Measurements from ENCODE around the gene EDEM2. TPM values are rescaled to one million over a fixed set of nuclear protein-coding genes. Genes with fewer than 3 reads are reported as not detected.

EDEM2 gene
- total RNA-seq, 4 donors from 2014 or later: 23.0 to 55.9 (median 30.4) TPM

- H3K9me3 ChIP-seq: no peaks in the 10 kb centered on the region
- no peak overlapping the region for H3K4me3 ChIP-seq
- H3K27me3 ChIP-seq: no peaks in the 10 kb centered on the region
- no peak overlapping the region for H3K27ac ChIP-seq
- WGBS, 2 donors (ENCODE audit: low coverage in 1 of 2): 92 to 93% methylated on average over 6 to 9 of the region's 9 CpGs
- in situ Hi-C loops (cut with MboI; ENCODE audit: low pct_ligation_motif_present in 1 of 4, low pct_unique_long_range_greater_than_20kb in 1 of 4, low sequenced_read_pairs in 3 of 4) (loop anchor here in 2 of 4 donors (25.0 kb wide), 1 partner anchor 303 kb away; the partner anchor contains the start of gene GDF5 (in 2 of the 2)), intact Hi-C loops (cut with DNase I; ENCODE audit: low total_unique reads) (no loop called here)
- peaks cover 0 to 46% (median 5%) of the 10 kb centered on the region in 4 donors for H3K36me3 ChIP-seq
- peaks cover 0 to 3% (median under 1%) of the 10 kb centered on the region in 4 donors for H3K4me1 ChIP-seq
- no peak for TF ChIP-seq CTCF (IDR thresholded peaks at IDR 0.05)
- TF ChIP-seq EP300 (IDR thresholded peaks at IDR 0.05; ENCODE audit: low read depth): no peak
- TF ChIP-seq POLR2AphosphoS5 (IDR thresholded peaks at IDR 0.05): no peak
- no peak for TF ChIP-seq POLR2A (IDR thresholded peaks at IDR 0.05)
- no peak for DNase-seq
These were observed 12.7 kb downstream of the EDEM2 start for GRCh38 chr20:35134472-35134871.

- TF ChIP-seq EP300 (IDR thresholded peaks at IDR 0.05; ENCODE audit: low read depth) (no peak), POLR2A (IDR thresholded peaks at IDR 0.05) (no peak), CTCF (IDR thresholded peaks at IDR 0.05) (no peak), POLR2AphosphoS5 (IDR thresholded peaks at IDR 0.05) (no peak)
- Histone ChIP-seq H3K4me1 (peaks cover 0 to 11% (median 8%) of the 10 kb centered on the region in 4 donors), H3K36me3 (peaks cover 0 to 45% (median 5%) of the 10 kb centered on the region in 4 donors), H3K27me3 (no peaks in the 10 kb centered on the region), H3K9me3 (no peaks in the 10 kb centered on the region), H3K27ac (no peak overlapping the region), H3K4me3 (no peak overlapping the region)
- in situ Hi-C loops (cut with MboI; ENCODE audit: low pct_ligation_motif_present in 1 of 4, low pct_unique_long_range_greater_than_20kb in 1 of 4, low sequenced_read_pairs in 3 of 4) (loop anchor here in 2 of 4 donors (25.0 kb wide), 1 partner anchor 304 kb away; the partner anchor contains the start of gene GDF5 (in 2 of the 2)), intact Hi-C loops (cut with DNase I; ENCODE audit: low total_unique reads) (no loop called here)
- DNase-seq: no peak
- WGBS, 2 donors (ENCODE audit: low coverage in 1 of 2): 80 to 92% methylated on average over 1 to 5 of the region's 5 CpGs
These were observed 13.4 kb downstream of the EDEM2 start for GRCh38 chr20:35133735-35134134.

GRCh38 chr20:35133031-35133430, 14.1 kb downstream of the EDEM2 start:
- no peak for DNase-seq
- intact Hi-C loops (cut with DNase I; ENCODE audit: low total_unique reads): no loop called here
- in situ Hi-C loops (cut with MboI; ENCODE audit: low pct_ligation_motif_present in 1 of 4, low pct_unique_long_range_greater_than_20kb in 1 of 4, low sequenced_read_pairs in 3 of 4): loop anchor here in 2 of 4 donors (25.0 kb wide), 1 partner anchor 304 kb away; the partner anchor contains the start of gene GDF5 (in 2 of the 2)
- H3K9me3 ChIP-seq: no peaks in the 10 kb centered on the region
- no peak overlapping the region for H3K4me3 ChIP-seq
- no peak for TF ChIP-seq POLR2AphosphoS5 (IDR thresholded peaks at IDR 0.05)
- TF ChIP-seq POLR2A (IDR thresholded peaks at IDR 0.05): no peak
- H3K27me3 ChIP-seq: no peaks in the 10 kb centered on the region
- 86 to 95% methylated on average over 1 to 5 of the region's 5 CpGs for WGBS, 2 donors (ENCODE audit: low coverage in 1 of 2)
- peaks cover 0 to 38% (median 5%) of the 10 kb centered on the region in 4 donors for H3K36me3 ChIP-seq
- no peak overlapping the region for H3K27ac ChIP-seq
- peaks cover 0 to 11% (median 8%) of the 10 kb centered on the region in 4 donors for H3K4me1 ChIP-seq

GRCh38 chr20:35131934-35132333, 15.2 kb downstream of the EDEM2 start:
- no peak for DNase-seq
- Histone ChIP-seq H3K27me3 (no peaks in the 10 kb centered on the region), H3K4me1 (peaks cover 0 to 11% (median 8%) of the 10 kb centered on the region in 4 donors), H3K9me3 (no peaks in the 10 kb centered on the region), H3K27ac (no peak overlapping the region), H3K36me3 (peaks cover 0 to 28% (median 4%) of the 10 kb centered on the region in 4 donors), H3K4me3 (no peak overlapping the region)
- in situ Hi-C loops (cut with MboI; ENCODE audit: low pct_ligation_motif_present in 1 of 4, low pct_unique_long_range_greater_than_20kb in 1 of 4, low sequenced_read_pairs in 3 of 4) (loop anchor here in 2 of 4 donors (25.0 kb wide), 1 partner anchor 305 kb away; the partner anchor contains the start of gene GDF5 (in 2 of the 2)), intact Hi-C loops (cut with DNase I; ENCODE audit: low total_unique reads) (no loop called here)
- WGBS, 2 donors (ENCODE audit: low coverage in 1 of 2): 94 to 98% methylated on average over 4 of the region's 4 CpGs
- TF ChIP-seq POLR2AphosphoS5 (IDR thresholded peaks at IDR 0.05) (no peak), EP300 (IDR thresholded peaks at IDR 0.05; ENCODE audit: low read depth) (no peak), CTCF (IDR thresholded peaks at IDR 0.05) (no peak), POLR2A (IDR thresholded peaks at IDR 0.05) (no peak)
